HG02623 (cell line): Measurements from ENCODE around the gene SHANK3.

Experiments
- ATAC-seq: cut with Tn5 transposase; IDR thresholded peaks from one replicate; pipeline ENCODE4 v1.9.1; 2021; ENCODE audit warnings: moderate library complexity; ENCODE audit not compliant: unreplicated experiment

The SHANK3 gene

GRCh38 chr22:50698546-50698945 lies 25.9 kb downstream of the SHANK3 start:
- no peak for ATAC-seq

- no peak for ATAC-seq
These were observed 26.6 kb downstream of the SHANK3 start for GRCh38 chr22:50699001-50699755.

GRCh38 chr22:50699756-50700386 lies 27.2 kb downstream of the SHANK3 start:
- ATAC-seq: no peak

GRCh38 chr22:50700387-50701075 lies 27.9 kb downstream of the SHANK3 start:
- ATAC-seq: no peak

- no peak for ATAC-seq
These were observed 28.4 kb downstream of the SHANK3 start for GRCh38 chr22:50701076-50701419.

- ATAC-seq: no peak
These were observed 29.0 kb downstream of the SHANK3 start for GRCh38 chr22:50701428-50702154.

GRCh38 chr22:50702261-50702671 lies 29.6 kb downstream of the SHANK3 start:
- no peak for ATAC-seq

GRCh38 chr22:50702821-50703725 lies 30.4 kb downstream of the SHANK3 start:
- ATAC-seq: no peak

- no peak for ATAC-seq
These were observed 31.3 kb downstream of the SHANK3 start for GRCh38 chr22:50703726-50704509.

- no peak for ATAC-seq
These were observed 32.0 kb downstream of the SHANK3 start for GRCh38 chr22:50704510-50705218.

- ATAC-seq: no peak
These were observed 32.6 kb downstream of the SHANK3 start for GRCh38 chr22:50705219-50705691.

GRCh38 chr22:50705851-50706351 lies 33.3 kb downstream of the SHANK3 start:
- no peak for ATAC-seq

- ATAC-seq: no peak
These were observed 34.0 kb downstream of the SHANK3 start for GRCh38 chr22:50706481-50707125.

- no peak for ATAC-seq
These were observed 35.9 kb downstream of the SHANK3 start for GRCh38 chr22:50708474-50708873.

GRCh38 chr22:50708996-50709395 lies 36.4 kb downstream of the SHANK3 start:
- no peak for ATAC-seq

- no peak for ATAC-seq
These were observed 37.6 kb downstream of the SHANK3 start for GRCh38 chr22:50710221-50710620.

GRCh38 chr22:50710886-50711285 lies 38.3 kb downstream of the SHANK3 start:
- ATAC-seq: no peak
